NCI-H128 (cell line): ENCODE measurements around the gene QARS1.

ENCODE experiments used
- DNase-seq: peaks from one replicate; lab custom pipeline; 2025; ENCODE audit not compliant: unreplicated experiment; lab: John Stamatoyannopoulos, UW

The QARS1 gene

DNA sequence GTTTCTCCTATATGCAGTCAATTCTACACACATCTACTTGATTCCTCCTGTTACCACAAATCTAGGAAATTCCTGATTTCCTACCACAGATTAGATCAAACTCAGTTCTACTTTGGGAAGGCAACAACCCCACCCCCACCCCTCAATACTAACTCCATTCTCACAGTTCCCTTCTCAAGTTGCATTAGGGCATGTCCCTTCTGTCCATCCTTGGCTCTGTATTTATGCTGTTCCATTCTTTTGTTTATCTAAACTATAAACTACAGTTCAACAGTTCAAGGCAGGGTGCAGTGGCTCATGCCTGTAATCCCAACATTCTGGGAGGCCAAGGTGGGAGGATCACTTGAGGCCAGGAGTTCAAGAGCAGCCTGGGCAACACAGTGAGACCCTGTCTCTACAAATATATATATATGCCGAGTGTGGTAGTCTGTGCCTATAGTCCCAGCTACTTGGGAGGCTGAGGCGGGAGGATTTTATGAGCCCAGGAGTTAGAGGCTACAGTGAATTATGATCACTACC is 50.2 kb downstream of the QARS1 start:
- no peak for DNase-seq

DNA sequence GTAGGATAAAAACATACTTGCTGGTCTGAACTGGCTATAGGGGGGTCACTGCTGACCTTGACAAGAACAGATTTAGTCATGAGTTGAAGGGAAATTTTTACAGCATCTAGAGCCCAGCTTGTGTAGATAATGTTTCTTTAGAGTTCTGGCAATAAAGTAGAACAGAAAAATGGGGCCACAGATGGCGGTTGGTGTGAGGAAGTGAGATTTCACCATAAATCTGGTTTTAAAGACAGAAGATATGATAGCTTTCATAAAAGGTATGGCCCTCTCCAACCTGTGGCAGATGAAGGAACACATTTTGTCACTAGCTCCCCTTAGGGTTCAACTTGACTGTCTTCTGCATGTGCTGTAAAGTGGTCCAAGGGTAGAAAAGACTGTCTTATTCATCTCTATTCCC is 51.0 kb downstream of the QARS1 start:
- no peak for DNase-seq
